Neuronal stem cell (in vitro differentiated cells): ENCODE measurements around the gene LMO1.

Source experiments
- DNase-seq: peaks from one replicate; pipeline ENCODE4 v3.0.0-alpha.2; 2013; ENCODE audit warnings: low spot score
- H2AFZ ChIP-seq: one replicate; pipeline ENCODE4 v1.6.1; 2013; ENCODE audit warnings: mild to moderate bottlenecking, low read length, inconsistent platforms
- H2AK5ac ChIP-seq: 2 replicates; pipeline ENCODE4 v1.6.1; 2013; ENCODE audit warnings: low read depth, mild to moderate bottlenecking, inconsistent platforms, low read length, moderate library complexity, mixed read lengths
- H2BK120ac ChIP-seq: 2 replicates; pipeline ENCODE4 v1.6.1; 2013; ENCODE audit warnings: low read depth, mild to moderate bottlenecking, inconsistent platforms, low read length, moderate library complexity, mixed read lengths
- H2BK12ac ChIP-seq: one replicate; pipeline ENCODE4 v1.6.1; 2013; ENCODE audit warnings: low read length, inconsistent platforms
- H2BK15ac ChIP-seq: 2 replicates; pipeline ENCODE4 v1.6.1; 2013; ENCODE audit warnings: mild to moderate bottlenecking, low read length, inconsistent platforms, mixed read lengths
- H2BK5ac ChIP-seq: one replicate; pipeline ENCODE4 v1.6.1; 2013; ENCODE audit warnings: inconsistent platforms, mild to moderate bottlenecking, low read length, moderate library complexity
- H3K14ac ChIP-seq: one replicate; pipeline ENCODE4 v1.6.1; 2013; ENCODE audit warnings: low read length, inconsistent platforms
- H3K18ac ChIP-seq: 2 replicates; pipeline ENCODE4 v1.6.1; 2013; ENCODE audit warnings: low read length, inconsistent platforms
- H3K23ac ChIP-seq: 2 replicates; pipeline ENCODE4 v1.6.1; 2013; ENCODE audit warnings: low read depth, mild to moderate bottlenecking, mixed read lengths, low read length, inconsistent platforms; ENCODE audit not compliant: poor library complexity
- H3K27ac ChIP-seq: replicated peaks from 3 replicates; pipeline ENCODE4 v1.5.1; 2013; ENCODE audit warnings: low read length, inconsistent platforms
- H3K27me3 ChIP-seq, 3 experiments: 2 replicates each; pipeline ENCODE4 v1.6.1; 2013; ENCODE audit warnings: low read length in 3 of 3, mild to moderate bottlenecking in 2 of 3, inconsistent platforms in 1 of 3, low read depth in 1 of 3, mixed read lengths in 1 of 3, moderate library complexity in 1 of 3; ENCODE audit not compliant: control insufficient read depth in 3 of 3, insufficient read depth in 3 of 3
- H3K36me3 ChIP-seq, 2 donors: replicated peaks in 1 of 2; 2 replicates each; pipeline ENCODE4 v1.6.1; 2013; ENCODE audit warnings: low read length in 2 of 2; ENCODE audit not compliant: control insufficient read depth in 2 of 2, insufficient read depth in 2 of 2
- H3K4ac ChIP-seq: 2 replicates; pipeline ENCODE4 v1.6.1; 2013; ENCODE audit warnings: inconsistent platforms, mild to moderate bottlenecking, low read length, moderate library complexity
- H3K4me1 ChIP-seq, 2 donors: 1 replicate in 1 of 2; 2 replicates in 1 of 2; pipeline ENCODE4 v1.6.1; 2013; ENCODE audit warnings: low read length in 2 of 2, low read depth in 1 of 2; ENCODE audit not compliant: control insufficient read depth in 2 of 2, insufficient read depth in 1 of 2
- H3K4me2 ChIP-seq: one replicate; pipeline ENCODE4 v1.6.1; 2013; ENCODE audit warnings: mild to moderate bottlenecking, low read length, inconsistent platforms; ENCODE audit not compliant: insufficient read depth, poor library complexity, severe bottlenecking
- H3K4me3 ChIP-seq, 2 donors: 2 replicates each; pipeline ENCODE4 v1.5.1; 2013; ENCODE audit warnings: low read length in 2 of 2, mild to moderate bottlenecking in 2 of 2, inconsistent platforms in 1 of 2, moderate library complexity in 1 of 2
- H3K79me1 ChIP-seq: one replicate; pipeline ENCODE4 v1.6.1; 2013; ENCODE audit warnings: low read depth, mild to moderate bottlenecking, inconsistent platforms, low read length, moderate library complexity
- H3K9ac ChIP-seq: one replicate; pipeline ENCODE4 v1.6.1; 2013; ENCODE audit warnings: mild to moderate bottlenecking, low read depth, low read length, inconsistent platforms; ENCODE audit not compliant: poor library complexity
- H3K9me3 ChIP-seq, 2 donors: replicated peaks in 1 of 2; 2 replicates each; pipeline versions ENCODE3 to v1.6.1; 2013; ENCODE audit warnings: low read length in 2 of 2, mild to moderate bottlenecking in 2 of 2, inconsistent platforms in 1 of 2, low read depth in 1 of 2, mixed read lengths in 1 of 2, moderate library complexity in 1 of 2; ENCODE audit not compliant: control insufficient read depth in 2 of 2, insufficient read depth in 1 of 2
- H4K8ac ChIP-seq: one replicate; pipeline ENCODE4 v1.6.1; 2013; ENCODE audit warnings: low read depth, mild to moderate bottlenecking, inconsistent platforms, low read length, moderate library complexity
- H4K91ac ChIP-seq: one replicate; pipeline ENCODE4 v1.6.1; 2013; ENCODE audit warnings: low read length, low read depth, mild to moderate bottlenecking, inconsistent platforms; ENCODE audit not compliant: poor library complexity
- whole genome bisulfite sequencing, 2 donors: extraction: QIAGEN DNeasy Blood & Tissue Kit; methylation state at CpG; one replicate each; pipeline ENCODE4 v1.1.7; 2013; ENCODE audit warnings: missing lambda C conversion rate in 2 of 2, mixed read lengths in 1 of 2; ENCODE audit not compliant: insufficient read length in 2 of 2, insufficient replicate concordance in 1 of 2; ENCODE audit errors: extremely low coverage in 2 of 2; 5-methylcytosine and 5-hydroxymethylcytosine counted together

The LMO1 gene

GRCh38 chr11:8224161-8224591 is 39.5 kb downstream of the LMO1 start:
- Histone ChIP-seq H2AFZ (peak overlapping the region; percentile 22), H4K91ac (no peak overlapping the region), H3K9ac (no peak overlapping the region), H3K4me1 (peaks cover 0 to 13% of the 10 kb centered on the region in 2 donors), H3K18ac (no peak overlapping the region), H3K4me3 (no peak overlapping the region), H2BK120ac (no peak overlapping the region), H3K4me2 (no peak overlapping the region), H3K23ac (no peak overlapping the region), H2BK15ac (no peak overlapping the region), H4K8ac (no peak overlapping the region), H3K14ac (no peak overlapping the region), H3K27me3 (peaks cover 0 to 10% (median 0%) of the 10 kb centered on the region in 3 experiments), H3K4ac (no peak overlapping the region), H2AK5ac (peak overlapping the region; percentile 8), H3K79me1 (no peaks in the 10 kb centered on the region), H2BK5ac (no peak overlapping the region), H3K9me3 (no peaks in the 10 kb centered on the region), H2BK12ac (no peak overlapping the region), H3K36me3 (peaks cover 0 to 1% of the 10 kb centered on the region in 2 donors), H3K27ac (no peak overlapping the region)
- WGBS, 2 donors: no CpG with 5 or more reads among the region's 13 CpGs
- no peak for DNase-seq

DNA sequence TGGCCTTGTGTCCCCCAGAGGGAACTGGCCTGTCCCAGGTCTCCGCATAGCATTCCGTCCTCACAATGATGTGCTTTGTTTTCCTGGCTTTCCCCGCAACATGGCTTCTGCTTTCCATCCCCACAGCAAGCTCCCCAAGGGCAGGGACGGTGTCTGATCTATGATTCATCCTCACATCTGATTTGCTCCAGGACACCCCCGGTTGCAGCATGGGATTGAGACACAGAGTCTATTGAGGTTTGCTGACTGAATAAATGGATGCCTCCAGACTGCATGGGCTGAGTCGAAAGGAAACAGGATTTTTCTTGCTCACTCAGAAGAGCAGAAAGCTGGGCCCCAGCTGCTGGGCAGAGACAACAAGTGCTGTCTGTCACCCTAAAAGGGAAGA is 40.2 kb downstream of the LMO1 start:
- Histone ChIP-seq H3K79me1 (no peaks in the 10 kb centered on the region), H3K27ac (no peak overlapping the region), H4K8ac (no peak overlapping the region), H3K27me3 (peaks cover 0 to 10% (median 0%) of the 10 kb centered on the region in 3 experiments), H2AK5ac (no peak overlapping the region), H3K9me3 (no peaks in the 10 kb centered on the region), H2BK5ac (no peak overlapping the region), H2BK15ac (no peak overlapping the region), H2AFZ (peak overlapping the region; percentile 22), H3K18ac (no peak overlapping the region), H2BK120ac (no peak overlapping the region), H3K36me3 (peaks cover 0 to 1% of the 10 kb centered on the region in 2 donors), H3K23ac (no peak overlapping the region), H3K4ac (no peak overlapping the region), H3K14ac (no peak overlapping the region), H2BK12ac (no peak overlapping the region), H3K9ac (no peak overlapping the region), H3K4me3 (no peak overlapping the region), H3K4me2 (no peak overlapping the region), H3K4me1 (peaks cover 0 to 11% of the 10 kb centered on the region in 2 donors), H4K91ac (no peak overlapping the region)
- WGBS, 2 donors: no CpG with 5 or more reads among the region's 6 CpGs
- DNase-seq: no peak

DNA sequence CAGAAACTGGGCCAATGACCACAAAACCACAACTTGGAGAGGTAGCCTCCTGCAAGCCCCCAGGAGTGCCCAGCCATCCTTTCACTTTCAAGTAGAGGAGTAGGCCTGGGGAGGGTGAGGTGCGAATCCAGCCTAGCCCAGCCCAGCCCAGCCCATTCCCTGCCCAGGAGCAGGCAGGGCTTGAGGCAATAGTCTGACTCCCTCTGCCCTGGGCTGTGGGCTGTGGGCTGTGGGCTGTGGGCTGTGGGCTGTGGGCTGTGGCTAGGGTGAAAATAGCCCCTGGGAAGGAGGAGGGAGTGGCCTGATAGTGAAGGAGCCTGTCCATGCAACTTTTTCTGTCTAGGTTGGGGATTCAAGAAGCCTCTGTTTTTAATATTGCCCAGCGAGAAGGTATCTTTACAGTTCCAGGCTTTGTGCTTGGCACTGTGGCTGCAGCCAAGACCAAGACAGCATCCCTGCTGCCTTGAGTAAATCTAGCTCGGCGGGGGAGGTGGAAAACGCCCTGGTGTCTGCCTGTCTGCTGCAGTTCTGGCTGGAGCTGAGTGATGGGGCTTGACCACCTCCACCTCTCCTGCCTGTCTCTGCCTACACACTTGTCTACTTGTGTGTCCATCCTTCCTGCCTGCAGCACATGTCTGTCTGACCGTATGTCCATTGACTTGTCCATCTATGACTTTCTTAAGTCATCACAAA is 40.7 kb downstream of the LMO1 start:
- no peak overlapping the region for H2BK5ac ChIP-seq
- peak overlapping the region; percentile 29 for H3K18ac ChIP-seq
- no peak for DNase-seq
- H3K4me1 ChIP-seq: peaks cover 0 to 9% of the 10 kb centered on the region in 2 donors
- no peak overlapping the region for H3K4me2 ChIP-seq
- no peak overlapping the region for H3K27ac ChIP-seq
- WGBS, 2 donors: no CpG with 5 or more reads among the region's 6 CpGs
- H3K4me3 ChIP-seq: no peak overlapping the region
- H3K9me3 ChIP-seq: no peaks in the 10 kb centered on the region
- H4K8ac ChIP-seq: no peak overlapping the region
- H2BK12ac ChIP-seq: no peak overlapping the region
- no peak overlapping the region for H2AK5ac ChIP-seq
- H3K4ac ChIP-seq: no peak overlapping the region
- peaks cover 0 to 10% (median 0%) of the 10 kb centered on the region in 3 experiments for H3K27me3 ChIP-seq
- no peak overlapping the region for H2AFZ ChIP-seq
- H3K14ac ChIP-seq: no peak overlapping the region
- peaks cover 0 to 1% of the 10 kb centered on the region in 2 donors for H3K36me3 ChIP-seq
- no peak overlapping the region for H2BK15ac ChIP-seq
- no peaks in the 10 kb centered on the region for H3K79me1 ChIP-seq
- H4K91ac ChIP-seq: no peak overlapping the region
- H2BK120ac ChIP-seq: no peak overlapping the region
- no peak overlapping the region for H3K23ac ChIP-seq
- no peak overlapping the region for H3K9ac ChIP-seq

DNA sequence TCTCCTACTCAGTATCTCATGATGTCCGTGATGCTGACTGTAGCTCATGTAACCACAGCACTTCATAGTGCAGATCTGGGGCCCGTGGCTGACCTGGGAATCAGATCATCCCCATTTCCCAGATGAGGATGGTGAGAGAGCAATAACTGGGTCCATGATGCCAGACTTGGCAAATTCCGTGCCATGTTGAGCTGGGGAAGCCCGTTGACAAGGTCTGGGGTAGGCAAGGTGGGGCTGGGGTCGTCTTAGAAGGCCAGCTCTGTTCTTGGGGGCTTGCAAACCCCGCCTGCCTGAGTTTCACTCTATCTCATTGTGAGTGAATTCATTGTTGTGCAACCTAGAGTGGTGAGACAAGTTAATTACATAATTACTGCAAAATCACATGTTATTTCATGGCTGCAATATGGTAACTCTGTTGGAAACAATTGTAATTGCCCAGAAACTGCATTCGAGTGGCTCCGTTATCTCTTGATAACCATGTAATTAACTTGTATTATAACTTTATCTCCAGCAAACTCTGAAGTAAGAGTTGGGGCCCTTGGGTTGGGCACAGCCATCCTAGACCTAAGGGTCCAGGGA is 41.7 kb downstream of the LMO1 start:
- H2AK5ac ChIP-seq: no peak overlapping the region
- no peak overlapping the region for H2BK15ac ChIP-seq
- no peak overlapping the region for H3K18ac ChIP-seq
- no peak overlapping the region for H4K8ac ChIP-seq
- no peak overlapping the region for H2BK12ac ChIP-seq
- no peak overlapping the region for H3K27ac ChIP-seq
- DNase-seq: no peak
- H3K4me2 ChIP-seq: no peak overlapping the region
- WGBS, 2 donors: no CpG with 5 or more reads among the region's 8 CpGs
- H4K91ac ChIP-seq: no peak overlapping the region
- H2BK120ac ChIP-seq: no peak overlapping the region
- no peak overlapping the region for H3K4ac ChIP-seq
- H3K9ac ChIP-seq: no peak overlapping the region
- no peak overlapping the region for H3K4me3 ChIP-seq
- no peak overlapping the region for H2AFZ ChIP-seq
- H3K9me3 ChIP-seq: no peaks in the 10 kb centered on the region
- H3K4me1 ChIP-seq: peaks cover 0 to 14% of the 10 kb centered on the region in 2 donors
- H3K79me1 ChIP-seq: no peaks in the 10 kb centered on the region
- peaks cover 0 to 13% (median 0%) of the 10 kb centered on the region in 3 experiments for H3K27me3 ChIP-seq
- H2BK5ac ChIP-seq: no peak overlapping the region
- H3K23ac ChIP-seq: no peak overlapping the region
- no peak overlapping the region for H3K14ac ChIP-seq
- H3K36me3 ChIP-seq: peaks cover 0 to 1% of the 10 kb centered on the region in 2 donors
